ENCODE results near the gene PDCD4.

DNA sequence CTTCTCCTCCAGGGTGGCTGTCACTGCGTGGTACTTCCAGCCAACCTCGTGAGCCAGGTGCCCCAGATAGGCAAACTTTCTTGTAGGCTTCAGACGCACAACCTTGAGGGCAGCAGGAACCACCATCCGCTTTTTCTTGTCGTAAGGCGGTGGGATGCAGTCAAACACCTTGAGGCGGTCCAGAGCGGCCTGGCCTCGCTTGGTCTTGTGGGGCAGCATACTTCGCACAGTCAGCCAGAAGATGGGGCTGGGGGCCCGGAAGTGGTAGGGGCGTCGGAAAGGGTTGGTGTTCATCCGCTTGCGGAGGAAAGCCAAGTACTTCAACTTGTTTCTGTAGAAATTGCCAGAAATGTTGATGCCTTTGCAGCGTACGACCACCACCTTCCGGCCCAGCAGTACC lies 65.0 kb downstream of the PDCD4 start:
- TF ChIP-seq, protein P1, sequence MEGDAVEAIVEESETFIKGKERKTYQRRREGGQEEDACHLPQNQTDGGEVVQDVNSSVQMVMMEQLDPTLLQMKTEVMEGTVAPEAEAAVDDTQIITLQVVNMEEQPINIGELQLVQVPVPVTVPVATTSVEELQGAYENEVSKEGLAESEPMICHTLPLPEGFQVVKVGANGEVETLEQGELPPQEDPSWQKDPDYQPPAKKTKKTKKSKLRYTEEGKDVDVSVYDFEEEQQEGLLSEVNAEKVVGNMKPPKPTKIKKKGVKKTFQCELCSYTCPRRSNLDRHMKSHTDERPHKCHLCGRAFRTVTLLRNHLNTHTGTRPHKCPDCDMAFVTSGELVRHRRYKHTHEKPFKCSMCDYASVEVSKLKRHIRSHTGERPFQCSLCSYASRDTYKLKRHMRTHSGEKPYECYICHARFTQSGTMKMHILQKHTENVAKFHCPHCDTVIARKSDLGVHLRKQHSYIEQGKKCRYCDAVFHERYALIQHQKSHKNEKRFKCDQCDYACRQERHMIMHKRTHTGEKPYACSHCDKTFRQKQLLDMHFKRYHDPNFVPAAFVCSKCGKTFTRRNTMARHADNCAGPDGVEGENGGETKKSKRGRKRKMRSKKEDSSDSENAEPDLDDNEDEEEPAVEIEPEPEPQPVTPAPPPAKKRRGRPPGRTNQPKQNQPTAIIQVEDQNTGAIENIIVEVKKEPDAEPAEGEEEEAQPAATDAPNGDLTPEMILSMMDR (conservative IDR thresholded peaks at IDR 0.05): no peak
- no peak for TF ChIP-seq ZFX (IDR thresholded peaks at IDR 0.05)
